Measurements from ENCODE around the gene EDN3. TPM values are rescaled to one million over a fixed set of nuclear protein-coding genes. Genes with fewer than 3 reads are reported as not detected.
"Not testable (repeated sequence)": the region's sequence is repeated elsewhere in the genome, so short reads cannot be mapped to it uniquely, and the experiment has no call there.

The EDN3 gene
- total and polyA plus RNA-seq, 2 of the 8 experiments (the other 6 are each of a cell fraction or from before 2014, with no cell fraction given) = 0.17 to 0.38 TPM

DNA sequence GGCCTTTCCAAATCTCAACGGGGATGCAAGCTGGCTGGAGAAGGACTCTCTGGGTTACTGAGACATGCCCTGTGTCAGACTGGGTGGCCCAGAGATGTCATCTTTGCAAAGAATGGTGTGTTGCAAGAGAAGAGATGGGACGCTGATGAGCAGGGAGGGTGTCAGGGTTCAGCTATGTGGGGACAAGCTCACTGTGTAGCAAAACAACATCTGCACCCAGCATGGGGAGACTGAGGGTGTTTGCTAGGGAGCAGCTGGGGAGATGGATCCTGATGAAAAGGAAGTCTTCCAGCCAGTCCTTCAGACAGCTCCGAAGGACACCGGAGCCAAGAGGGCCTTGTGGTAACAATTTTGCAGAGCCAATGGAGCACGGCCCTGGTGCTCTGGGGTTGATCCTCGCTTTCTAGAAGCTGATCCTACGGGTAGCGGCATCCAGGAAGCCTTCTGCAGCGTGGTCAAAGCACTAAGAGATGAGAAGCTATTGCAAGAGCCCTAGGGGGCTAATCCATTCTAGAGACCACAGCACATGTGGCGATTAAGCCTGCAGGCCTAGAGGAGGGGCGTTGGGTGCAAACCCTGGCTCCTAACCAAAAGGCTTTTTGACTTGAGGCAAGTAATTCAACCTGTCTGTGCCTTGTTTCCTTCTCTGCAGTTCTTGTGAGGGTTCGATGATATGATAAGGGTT is 39.9 kb downstream of the EDN3 start (continued):
- TF ChIP-seq MAFK (IDR thresholded peaks at IDR 0.05; ENCODE audit: low read depth, low read length) (no peak), EP300 (IDR thresholded peaks at IDR 0.05; ENCODE audit: borderline replicate concordance in 1 of 2, low read depth in 2 of 2, low read length in 2 of 2) (no peak), TCF12 (IDR thresholded peaks at IDR 0.05; ENCODE audit: low read depth, low read length) (no peak), TAF1 (IDR thresholded peaks at IDR 0.05; ENCODE audit: low read depth, low read length) (no peak)

DNA sequence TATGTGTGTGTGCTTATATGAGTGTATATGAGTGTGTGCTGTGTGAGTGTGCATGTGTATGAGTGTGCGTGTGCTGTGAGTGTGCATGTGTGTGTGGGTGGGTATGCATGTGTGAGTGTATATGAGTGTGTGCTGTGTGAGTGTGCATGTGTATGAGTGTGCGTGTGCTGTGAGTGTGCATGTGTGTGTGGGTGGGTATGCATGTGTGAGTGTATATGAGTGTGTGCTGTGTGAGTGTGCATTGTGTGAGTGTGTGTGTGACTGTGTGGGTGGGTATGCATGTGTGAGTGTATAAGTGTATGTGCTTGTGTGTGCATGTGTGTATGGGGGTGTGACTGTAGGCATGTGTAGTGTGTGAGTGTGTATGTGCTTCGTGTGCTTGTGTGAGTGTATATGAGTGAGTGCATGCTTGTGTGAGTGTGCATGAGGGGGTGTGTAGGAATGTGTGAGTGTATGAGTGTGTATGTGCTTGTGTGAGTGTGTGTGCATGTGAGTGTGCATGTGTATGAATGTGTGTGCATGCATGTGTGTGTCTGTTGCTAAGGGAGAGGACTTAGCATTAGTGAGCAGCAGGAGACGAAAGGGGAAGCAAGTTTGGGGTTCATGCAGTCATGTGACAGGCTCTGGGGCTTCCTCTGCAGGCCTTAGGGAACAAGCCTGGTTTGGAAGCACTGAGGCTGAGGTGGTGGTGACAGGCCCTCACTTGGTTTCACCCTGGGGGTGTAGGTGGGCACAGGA is 41.0 kb downstream of the EDN3 start:
- H3K4me3 ChIP-seq (ENCODE audit: extremely low read depth in 1 of 4, insufficient read depth in 2 of 4, low read depth in 3 of 4, low read length in 4 of 4); H3K79me1 ChIP-seq (ENCODE audit: low read depth, low read length); H4K5ac ChIP-seq (ENCODE audit: insufficient read length, low read depth, low read length); H3K36me3 ChIP-seq (ENCODE audit: control insufficient read depth in 2 of 4, insufficient read depth in 4 of 4, low read length in 3 of 4); POLR2A ChIA-PET (ENCODE audit: partially characterized antibody); H3K23ac ChIP-seq (ENCODE audit: insufficient read length); H3K4ac ChIP-seq (replicated peaks; ENCODE audit: insufficient read length, low read depth, low read length); H2BK5ac ChIP-seq (ENCODE audit: low read depth, low read length); CTCF ChIA-PET (ENCODE audit: partially characterized antibody); H3K9me3 ChIP-seq (ENCODE audit: insufficient read depth in 2 of 2, low read depth in 1 of 2, low read length in 1 of 2); H3K79me2 ChIP-seq (ENCODE audit: control insufficient read depth in 1 of 2, insufficient read depth in 2 of 2, low read length in 2 of 2); H2BK20ac ChIP-seq (ENCODE audit: low read length); H3K14ac ChIP-seq (ENCODE audit: insufficient read length); H2BK12ac ChIP-seq (ENCODE audit: low read depth, low read length); H3K27ac ChIP-seq (ENCODE audit: low read depth, low read length); H2BK120ac ChIP-seq (replicated peaks; ENCODE audit: low read depth, low read length); H2BK15ac ChIP-seq (ENCODE audit: low read length); H2AFZ ChIP-seq (ENCODE audit: low read length); H3K18ac ChIP-seq (ENCODE audit: extremely low read depth, low read length); DNase-seq (ENCODE audit: low read depth in 1 of 2, low spot score in 2 of 2); H4K8ac ChIP-seq (ENCODE audit: extremely low read depth, insufficient read depth, low read length); H4K91ac ChIP-seq (replicated peaks; ENCODE audit: insufficient read length, low read length); H3K23me2 ChIP-seq (ENCODE audit: low read depth, low read length); H4K20me1 ChIP-seq (replicated peaks in 1 of 2; ENCODE audit: control insufficient read depth in 1 of 2, insufficient read depth in 2 of 2, low read length in 2 of 2); H3K4me1 ChIP-seq (replicated peaks in 1 of 4; ENCODE audit: control insufficient read depth in 3 of 4, insufficient read depth in 4 of 4, low read length in 3 of 4); FAIRE-seq; H3K27me3 ChIP-seq (replicated peaks in 1 of 4; ENCODE audit: control insufficient read depth in 3 of 4, extremely low read depth in 1 of 4, insufficient read depth in 3 of 4, low read length in 3 of 4); H3K4me2 ChIP-seq (ENCODE audit: insufficient read depth in 1 of 2, low read depth in 2 of 2, low read length in 2 of 2): not testable (repeated sequence)
- Histone ChIP-seq H2AK5ac (ENCODE audit: low read depth, low read length) (0 out of 2 replicates have a peak overlapping the region, but pooled peaks have one; percentile 6), H3K56ac (replicated peaks; ENCODE audit: insufficient read length, low read depth, low read length) (peak overlapping the region; percentile 27), H3K9ac (replicated peaks in 1 of 4; ENCODE audit: extremely low read depth in 1 of 4, low read depth in 3 of 4, low read length in 3 of 4) (peak overlapping the region in 1 of 4 experiments; percentile 21; a peak in 1 of 7 replicates)
- WGBS, 2 experiments (ENCODE audit: extremely low coverage in 1 of 2, insufficient coverage in 1 of 2, insufficient read length in 1 of 2, insufficient replicate concordance in 2 of 2, low coverage in 1 of 2, low lambda C conversion rate in 2 of 2, missing lambda C conversion rate in 1 of 2) = 84% methylated on average over 4 of the region's 4 CpGs; no CpG with 5 or more reads in 1 of the 2 experiments
